HepG2 (cell line): ENCODE data around the gene PPP1R8. TPM values are rescaled to one million over a fixed set of nuclear protein-coding genes. Genes with fewer than 3 reads are reported as not detected.

Experiments used
- ATAC-seq: fragments of 200-7000 bp; cut with Tn5 transposase; 3 replicates; pipeline ENCODE4 v1.9.1; 2020; ENCODE audit warnings: mild to moderate bottlenecking, moderate library complexity
- Bru-seq: library from RNA; stranded (reverse); fragments of 400-500 nt; gene quantifications from one replicate; lab custom pipeline; 2021; lab: Mats Ljungman, UMichigan
- BruChase-seq, 2 experiments: library from RNA; stranded (reverse); fragments of 400-500 nt; gene quantifications; one replicate each; lab custom pipeline; 2021; lab: Mats Ljungman, UMichigan
- BruUV-seq: library from RNA; stranded (reverse); fragments of 400-500 nt; replicated peaks from 2 replicates; lab custom pipeline; 2021; lab: Mats Ljungman, UMichigan
- CTCF ChIA-PET: fragments of 300-600 bp; formaldehyde crosslinking; extraction: SDS; loops from one replicate; lab custom pipeline; 2021; ENCODE audit warnings: low total read pairs, inconsistent platforms, low intra/inter-chr PET ratio; lab: Yijun Ruan, JAX
- POLR2A ChIA-PET: fragments of 350-600 bp; sonication (Branson Sonifier 250); formaldehyde crosslinking; loops from one replicate; lab custom pipeline; 2020; ENCODE audit warnings: antibody characterized with exemption, inconsistent platforms; lab: Yijun Ruan, JAX
- DNase-seq: peaks from one replicate; pipeline ENCODE4 v3.0.0-alpha.2; 2015; ENCODE audit warnings: low spot score
- FAIRE-seq: peaks from 3 replicates; lab custom pipeline; 2011; peaks lifted over from hg19 to GRCh38; lab: Jason Lieb, UNC
- H2AFZ ChIP-seq: one replicate; pipeline ENCODE4 v1.6.1; 2011; ENCODE audit warnings: low read length, inconsistent platforms
- H3K27ac ChIP-seq: fragments of 300-600 bp; 3 replicates; pipeline ENCODE4 v1.8.0; 2011; ENCODE audit warnings: mixed run types, mild to moderate bottlenecking, mixed read lengths, low read length, inconsistent platforms; ENCODE audit not compliant: insufficient read depth; ENCODE audit errors: extremely low read length
- H3K27me3 ChIP-seq, 2 experiments: fragments of 200-600 bp in 1 of 2; 2 replicates in 1 of 2; 3 replicates in 1 of 2; pipeline versions ENCODE4 v1.6.0 to v1.8.0; 2011; ENCODE audit warnings: low read length in 2 of 2, mild to moderate bottlenecking in 2 of 2, moderate library complexity in 2 of 2, inconsistent platforms in 1 of 2; ENCODE audit not compliant: insufficient read depth in 2 of 2, control insufficient read depth in 1 of 2
- H3K36me3 ChIP-seq, 2 experiments: fragments of 200-600 bp in 1 of 2; replicated peaks in 1 of 2; 2 replicates in 1 of 2; 3 replicates in 1 of 2; pipeline versions ENCODE4 v1.5.1 to v1.8.0; 2011; ENCODE audit warnings: low read length in 2 of 2, inconsistent platforms in 1 of 2; ENCODE audit not compliant: insufficient read depth in 2 of 2, control insufficient read depth in 1 of 2
- H3K4me1 ChIP-seq: 2 replicates; pipeline ENCODE4 v1.5.1; 2012; ENCODE audit warnings: low read length, inconsistent platforms; ENCODE audit not compliant: insufficient read depth
- H3K4me2 ChIP-seq: 2 replicates; pipeline ENCODE4 v1.6.0; 2011; ENCODE audit warnings: low read depth, low read length, inconsistent platforms
- H3K4me3 ChIP-seq, 3 experiments: fragments of 200-600 bp in 1 of 3; sonication (generic), shearing (Covaris generic) in 1 of 3; replicated peaks in 1 of 3; 2 replicates each; pipeline ENCODE4 v1.5.1; 2011 to 2016; ENCODE audit warnings: low read length in 3 of 3, inconsistent platforms in 2 of 3, low read depth in 2 of 3, mild to moderate bottlenecking in 2 of 3, control low read depth in 1 of 3, mixed read lengths in 1 of 3; ENCODE audit not compliant: insufficient read depth in 1 of 3
- H3K79me2 ChIP-seq: one replicate; pipeline ENCODE4 v1.6.1; 2011; ENCODE audit warnings: low read length, inconsistent platforms; ENCODE audit not compliant: insufficient read depth
- H3K9ac ChIP-seq: 2 replicates; pipeline ENCODE4 v1.6.0; 2011; ENCODE audit warnings: mild to moderate bottlenecking, low read depth, low read length, inconsistent platforms; ENCODE audit not compliant: insufficient read depth
- H3K9me3 ChIP-seq: 2 replicates; pipeline ENCODE4 v1.5.1; 2012; ENCODE audit warnings: mild to moderate bottlenecking, low read length
- H4K20me1 ChIP-seq: 2 replicates; pipeline ENCODE4 v1.6.0; 2011; ENCODE audit warnings: inconsistent platforms, mild to moderate bottlenecking, low read length, moderate library complexity; ENCODE audit not compliant: insufficient read depth
- ARNTL ChIP-seq: sonication (generic); formaldehyde crosslinking; IDR thresholded peaks from 2 replicates; pipeline ENCODE4 v1.4.0; 2020; ENCODE audit warnings: mild to moderate bottlenecking, missing genetic modification reagents
- CEBPZ ChIP-seq: IDR thresholded peaks from 2 replicates; pipeline ENCODE4 v1.6.1; 2012; ENCODE audit warnings: low read length, improper control_type of control experiment
- DNMT3B ChIP-seq: conservative IDR thresholded peaks from 2 replicates; pipeline ENCODE4 v1.6.1; 2016; ENCODE audit warnings: missing biosample characterization, control low read depth
- HDAC2 ChIP-seq: sonication (generic); formaldehyde crosslinking; IDR thresholded peaks from 2 replicates; pipeline ENCODE4 v1.4.0; 2020; ENCODE audit warnings: missing genetic modification reagents
- PCBP1 ChIP-seq: fragments of 200-400 bp; formaldehyde crosslinking; IDR thresholded peaks from 2 replicates; pipeline ENCODE4 v1.6.1; 2017; ENCODE audit warnings: mild to moderate bottlenecking, low read depth, low read length, borderline replicate concordance
- PHF5A ChIP-seq: IDR thresholded peaks from one replicate; pipeline ENCODE4 v1.6.1; 2018; ENCODE audit warnings: low read depth, missing genetic modification reagents; ENCODE audit not compliant: unreplicated experiment
- ZBTB43 ChIP-seq: sonication (generic); formaldehyde crosslinking; conservative IDR thresholded peaks from 2 replicates; pipeline ENCODE4 v1.4.0; 2020; ENCODE audit warnings: missing genetic modification reagents
- ZNF205 ChIP-seq: IDR thresholded peaks from 2 replicates; pipeline ENCODE4 v1.6.1; 2018; ENCODE audit warnings: missing biosample characterization, missing genetic modification reagents
- ZNF550 ChIP-seq: sonication (generic); formaldehyde crosslinking; IDR thresholded peaks from 2 replicates; pipeline ENCODE4 v1.4.0; 2020; ENCODE audit warnings: mild to moderate bottlenecking, missing genetic modification reagents, borderline replicate concordance
- WGBS: methylation state at CpG from one replicate; pipeline ENCODE4 v1.1.6; 2017; ENCODE audit warnings: low lambda C conversion rate; 5-methylcytosine and 5-hydroxymethylcytosine counted together
- in situ Hi-C: cut with HindIII; loops from 2 replicates; pipeline ENCODE4 v1.10.0; 2017; ENCODE audit warnings: low pct_unique_long_range_greater_than_20kb; ENCODE audit not compliant: extremely low pct_ligation_motif_present
- intact Hi-C: fragments of 100-400 bp; cut with micrococcal nuclease; formaldehyde crosslinking; loops from one replicate; pipeline ENCODE4 v1.10.0; 2022; ENCODE audit not compliant: unreplicated experiment
- long read RNA-seq, 2 experiments: library from RNA in 1 of 2; library from polyadenylated mRNA in 1 of 2; stranded (forward) in 1 of 2; unstranded in 1 of 2; transcript quantifications; one replicate each; pipeline ENCODE4 v2.0.0, GENCODE V29; 2019 to 2022
- polyA minus RNA-seq, 3 experiments: library from RNA; depleted of rRNA, polyadenylated mRNA; stranded (reverse); fragments of >200 nt; gene quantifications; 2 replicates each; pipeline ENCODE4 v1.2.3, GENCODE V29; 2011; ENCODE audit warnings: low replicate concordance in 1 of 3
- polyA plus RNA-seq, 8 experiments: library from polyadenylated mRNA; depleted of rRNA in 3 of 8; stranded (reverse) in 7 of 8; unstranded in 1 of 8; fragments of >200 nt; fragmentation: Illumina TruSeq in 4 of 8; extraction: Trizol in 4 of 8; gene quantifications; 2 replicates each; pipeline versions ENCODE4 v1.2.1 to v1.2.3, GENCODE V29; 2011 to 2016; ENCODE audit warnings: low read depth in 4 of 8, missing spikeins in 1 of 8, mixed read lengths in 1 of 8; ENCODE audit not compliant: insufficient read depth in 1 of 8
- total RNA-seq, 5 experiments: library from RNA; depleted of rRNA; stranded (reverse); fragments of >200 nt; fragmentation: Illumina TruSeq; extraction: Trizol; gene quantifications; 2 replicates each; pipeline ENCODE4 v1.2.3, GENCODE V29; 2016; ENCODE audit warnings: low read depth in 1 of 5
- TF ChIP-seq, protein P1 (sequence below): sonication (generic); formaldehyde crosslinking; IDR thresholded peaks from 2 replicates; pipeline ENCODE4 v1.5.1; 2020; ENCODE audit warnings: missing genetic modification reagents, mild to moderate bottlenecking, borderline replicate concordance

The PPP1R8 gene
- total RNA-seq (2016; rRNA removed; fragmentation: Illumina TruSeq; extraction: Trizol) (62.2 and 98.1 TPM in 2 replicates), polyA plus RNA-seq (2011; rRNA removed) (35.5 and 38.3 TPM in 2 replicates), polyA minus RNA-seq (2011; rRNA and poly(A)+ RNA removed; ENCODE audit: low replicate concordance) (75.2 and 154 TPM in 2 replicates), Bru-seq, nascent RNA (percentile 86 among the genes with signal in this experiment), BruChase-seq, experiment 1, labeled RNA remaining after a 6-hour chase (percentile 86 among the genes with signal in this experiment), BruChase-seq, experiment 2, labeled RNA remaining after a 2-hour chase (percentile 88 among the genes with signal in this experiment)
- 12.8 and 14.3 TPM in 2 replicates for total RNA-seq (2016; cell fraction: cytosol; rRNA removed; fragmentation: Illumina TruSeq; extraction: Trizol; ENCODE audit: low read depth)
- total RNA-seq (2016; cell fraction: insoluble cytoplasmic fraction; rRNA removed; fragmentation: Illumina TruSeq; extraction: Trizol) = 62.7 and 98.4 TPM in 2 replicates
- 39.3 and 40.1 TPM in 2 replicates for total RNA-seq (2016; cell fraction: membrane; rRNA removed; fragmentation: Illumina TruSeq; extraction: Trizol)
- total RNA-seq (2016; cell fraction: nucleus; rRNA removed; fragmentation: Illumina TruSeq; extraction: Trizol) = 25.9 and 28.7 TPM in 2 replicates
- polyA plus RNA-seq (2011; cell fraction: cytosol; rRNA removed) = 30.3 and 33.6 TPM in 2 replicates
- polyA plus RNA-seq (2011; cell fraction: nucleus; rRNA removed) = 15.4 and 17.5 TPM in 2 replicates
- polyA plus RNA-seq (2012) = 26.0 and 27.6 TPM in 2 replicates
- 6.0 and 6.1 TPM in 2 replicates for polyA plus RNA-seq (2016; cell fraction: cytosol; fragmentation: Illumina TruSeq; extraction: Trizol; ENCODE audit: low read depth)
- 85.3 and 95.4 TPM in 2 replicates for polyA plus RNA-seq (2016; cell fraction: insoluble cytoplasmic fraction; fragmentation: Illumina TruSeq; extraction: Trizol; ENCODE audit: low read depth)
- polyA plus RNA-seq (2016; cell fraction: membrane; fragmentation: Illumina TruSeq; extraction: Trizol; ENCODE audit: low read depth) = 21.0 and 21.2 TPM in 2 replicates
- polyA plus RNA-seq (2016; cell fraction: nucleus; fragmentation: Illumina TruSeq; extraction: Trizol; ENCODE audit: insufficient read depth, low read depth) = 38.0 and 42.7 TPM in 2 replicates
- 25.6 and 26.0 TPM in 2 replicates for polyA minus RNA-seq (2011; cell fraction: cytosol; rRNA and poly(A)+ RNA removed)
- 15.5 and 16.3 TPM in 2 replicates for polyA minus RNA-seq (2011; cell fraction: nucleus; rRNA and poly(A)+ RNA removed)
- long read RNA-seq, experiment 1, partial matches to known transcripts = 1 of 6 reads
- long read RNA-seq, experiment 1, other reads (novel, unspliced or antisense) = 3 of 6 reads
- long read RNA-seq, experiment 2, transcript PPP1R8-202 (7 exons, 2,344 nt) = major isoform, 35 of 83 reads
- long read RNA-seq, experiment 2, partial matches to known transcripts = 13 of 83 reads
- long read RNA-seq, experiment 2, other reads (novel, unspliced or antisense) = 33 of 83 reads

DNA sequence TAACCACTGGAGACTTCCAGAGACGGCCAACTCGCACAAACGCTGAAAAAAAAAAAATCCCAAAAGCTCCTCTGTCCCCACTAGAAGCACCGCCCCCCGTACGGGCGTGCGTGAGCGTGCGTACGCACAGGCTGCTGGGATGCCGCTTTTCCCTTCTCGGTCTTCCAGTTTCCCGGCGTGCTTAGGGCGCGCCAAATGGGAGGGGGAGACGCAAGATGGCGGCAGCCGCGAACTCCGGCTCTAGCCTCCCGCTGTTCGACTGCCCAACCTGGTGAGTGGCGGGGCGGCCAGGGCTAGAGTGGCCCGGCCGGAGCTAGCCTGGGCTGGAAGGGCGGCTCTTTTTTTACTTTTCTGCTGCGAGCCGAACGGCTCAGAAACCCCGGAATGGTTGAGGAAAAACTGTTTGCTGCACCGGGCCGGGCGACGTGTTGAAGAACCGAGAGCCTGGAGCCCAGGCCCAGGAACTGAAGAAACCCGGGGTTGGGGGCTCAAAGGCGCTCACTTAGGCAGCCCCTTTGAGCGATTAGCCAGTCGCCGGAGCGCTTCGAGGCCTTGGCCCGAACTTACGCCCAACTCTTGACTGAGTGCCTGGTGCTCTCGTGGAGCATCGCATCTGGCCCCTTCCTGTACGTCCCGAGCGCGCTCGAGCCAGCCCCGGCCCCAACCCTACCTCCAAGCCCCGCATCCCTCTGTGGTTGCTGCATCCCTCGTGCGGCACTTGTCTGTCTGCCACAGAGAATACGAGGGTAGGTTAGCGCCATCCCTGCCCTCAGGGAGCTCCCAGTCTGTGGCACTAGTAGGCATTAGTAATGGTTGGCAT, at the start of gene PPP1R8:
TSS of gene PPP1R8 (plus strand) at position 162 of the 820 bp plus-strand sequence. CDS start at position 216, 54 bp downstream.
- peaks cover 50% of the 10 kb centered on the region for H3K79me2 ChIP-seq
- H3K9me3 ChIP-seq = no peaks in the 10 kb centered on the region
- in situ Hi-C loops (no loop called here), intact Hi-C loops (loop anchor here (1.0 to 5.0 kb wide), 3 partner anchors 36 to 159 kb away; partner anchors contain the start of genes IFI6 and STX12)
- peak within 1 kb of the TSS; percentile 82 to 98 (median 86) for H3K4me3 ChIP-seq
- H3K4me2 ChIP-seq = peak within 1 kb of the TSS; percentile 91
- H3K9ac ChIP-seq = peak within 1 kb of the TSS; percentile 95
- H3K27me3 ChIP-seq = no peaks in the 10 kb centered on the region; a peak in 1 of 5 replicates
- H3K4me1 ChIP-seq = peaks cover 63% of the 10 kb centered on the region
- ChIA-PET CTCF (no interaction called here), POLR2A (interaction anchor here (0.6 to 5.8 kb wide), 20 partner anchors 10 to 905 kb away, joined by 3 to 89 read pairs (median 3); partner anchors contain the start of genes ATP5IF1, EYA3, FAM76A and IFI6)
- peaks cover 0 to 27% of the 10 kb centered on the region in 2 experiments; a peak in 2 of 5 replicates for H3K36me3 ChIP-seq
- H3K27ac ChIP-seq = peak within 1 kb of the TSS; percentile 93
- H2AFZ ChIP-seq = peak within 1 kb of the TSS; percentile 84
- BruUV-seq = TSS peak; percentile 52
- FAIRE-seq (no peak), DNase-seq (peak; percentile 93), ATAC-seq (peak; percentile 99)
- WGBS = 1% methylated on average over 11 of the region's 60 CpGs
- no peaks in the 10 kb centered on the region for H4K20me1 ChIP-seq
- TF ChIP-seq CEBPZ = no peak
- TF ChIP-seq ZNF550 = no peak
- no peak for TF ChIP-seq PHF5A (CRISPR knock-in tag)
- TF ChIP-seq ZBTB43 = no peak; the same call in 1 of the 2 replicates
- TF ChIP-seq, protein P1, sequence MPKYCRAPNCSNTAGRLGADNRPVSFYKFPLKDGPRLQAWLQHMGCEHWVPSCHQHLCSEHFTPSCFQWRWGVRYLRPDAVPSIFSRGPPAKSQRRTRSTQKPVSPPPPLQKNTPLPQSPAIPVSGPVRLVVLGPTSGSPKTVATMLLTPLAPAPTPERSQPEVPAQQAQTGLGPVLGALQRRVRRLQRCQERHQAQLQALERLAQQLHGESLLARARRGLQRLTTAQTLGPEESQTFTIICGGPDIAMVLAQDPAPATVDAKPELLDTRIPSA = no peak
- peak; percentile 30 for TF ChIP-seq HDAC2
- peak; percentile 30; the same call in 1 of the 2 replicates for TF ChIP-seq PCBP1
- TF ChIP-seq ZNF205 (CRISPR knock-in tag) = peak; percentile 65
- TF ChIP-seq DNMT3B = peak; percentile 77; the same call in 1 of the 2 replicates
- peak; percentile 72 for TF ChIP-seq ARNTL (CRISPR knock-in tag)
